ENCODE results near the gene PLEKHJ1.
"Not testable (repeated sequence)": the region's sequence is repeated elsewhere in the genome, so short reads cannot be mapped to it uniquely, and the experiment has no call there.

Gene PLEKHJ1

GRCh38 chr19:2236314-2237050, at the start of gene PLEKHJ1, which contains the start of gene SF3A2:
PLEKHJ1 (minus strand) TSS chr19:2236329; CDS start chr19:2236248, 81 bp downstream.
SF3A2 (plus strand) TSS chr19:2236824; CDS start chr19:2243419, 6,595 bp downstream.
- H3K4me1 ChIP-seq: peaks cover 66 to 82% (median 78%) of the 10 kb centered on the region in 10 experiments
- peak within 1 kb of the TSS; percentile 66 to 99 (median 94) for H3K27ac ChIP-seq
- peak within 1 kb of the TSS; percentile 89 to 98 (median 94) for H3K9ac ChIP-seq
- peak within 1 kb of the TSS; percentile 96 to 100 (median 98) for H3K4me2 ChIP-seq
- TF ChIP-seq Cebpa-rat (IDR thresholded peaks at IDR 0.05): no peak
- no peaks in the 10 kb centered on the region for H3K9me3 ChIP-seq (replicated peaks in 1 of 11)
- H4K20me1 ChIP-seq: peaks cover 70 to 90% (median 85%) of the 10 kb centered on the region in 11 experiments
- no peaks in the 10 kb centered on the region for H3K27me3 ChIP-seq
- H3K36me3 ChIP-seq: peaks cover 23 to 66% (median 50%) of the 10 kb centered on the region in 11 experiments
- peak within 1 kb of the TSS; percentile 81 to 95 (median 90) for H3K4me3 ChIP-seq

GRCh38 chr19:2283835-2284507, 47.8 kb upstream of the PLEKHJ1 start:
- no peak overlapping the region for H3K9ac ChIP-seq
- TF ChIP-seq Cebpa-rat (IDR thresholded peaks at IDR 0.05): no peak
- peaks cover 0 to 82% (median 8%) of the 10 kb centered on the region in 11 experiments; a peak in 9 of 22 replicates for H4K20me1 ChIP-seq
- no peaks in the 10 kb centered on the region for H3K36me3 ChIP-seq
- peak overlapping the region in 7 of 11 experiments; percentile 95 to 98 (median 97); a peak in 6 of 22 replicates for H3K4me2 ChIP-seq
- peaks cover 0 to 15% (median 0%) of the 10 kb centered on the region in 11 experiments; a peak in 2 of 22 replicates for H3K27me3 ChIP-seq
- H3K4me3 ChIP-seq: no peak overlapping the region
- H3K4me1 ChIP-seq: peaks cover 54 to 92% (median 85%) of the 10 kb centered on the region in 10 experiments
- no peaks in the 10 kb centered on the region for H3K9me3 ChIP-seq (replicated peaks in 1 of 11)
- H3K27ac ChIP-seq: no peak overlapping the region

GRCh38 chr19:2282862-2283237, 46.7 kb upstream of the PLEKHJ1 start:
- Histone ChIP-seq H3K4me3 (peak overlapping the region in 9 of 10 experiments; percentile 7 to 71 (median 53); a peak in 13 of 20 replicates), H3K4me2 (peak overlapping the region; percentile 84 to 99 (median 97)), H3K27ac (peak overlapping the region in 8 of 11 experiments; percentile 63 to 83 (median 75); a peak in 13 of 22 replicates), H3K4me1 (peaks cover 43 to 91% (median 84%) of the 10 kb centered on the region in 10 experiments), H3K9ac (peak overlapping the region in 9 of 11 experiments; percentile 58 to 76 (median 68); a peak in 13 of 22 replicates), H4K20me1 (peaks cover 0 to 87% (median 16%) of the 10 kb centered on the region in 11 experiments; a peak in 13 of 22 replicates), H3K27me3 (peaks cover 0 to 9% (median 0%) of the 10 kb centered on the region in 11 experiments; a peak in 1 of 22 replicates), H3K9me3 (replicated peaks in 1 of 11) (no peaks in the 10 kb centered on the region), H3K36me3 (no peaks in the 10 kb centered on the region)
- no peak for TF ChIP-seq Cebpa-rat (IDR thresholded peaks at IDR 0.05)

GRCh38 chr19:2282062-2282861, 46.1 kb upstream of the PLEKHJ1 start, which contains the start of gene PEAK3:
PEAK3 (minus strand) TSS chr19:2282175; CDS start chr19:2280931, 1,244 bp downstream.
- H3K4me3 ChIP-seq: peak within 1 kb of the TSS; percentile 7 to 71 (median 52); a peak in 19 of 20 replicates
- no peaks in the 10 kb centered on the region for H3K9me3 ChIP-seq (replicated peaks in 1 of 11)
- peak within 1 kb of the TSS; percentile 50 to 83 (median 71); a peak in 20 of 22 replicates for H3K27ac ChIP-seq
- H3K4me1 ChIP-seq: peaks cover 37 to 91% (median 83%) of the 10 kb centered on the region in 10 experiments
- peak within 1 kb of the TSS; percentile 58 to 76 (median 70) for H3K9ac ChIP-seq
- 0 out of 22 replicates have a peak, but pooled peaks of 1 of the 11 experiments have one; percentile 11 for TF ChIP-seq Cebpa-rat (IDR thresholded peaks at IDR 0.05)
- peaks cover 0 to 87% (median 17%) of the 10 kb centered on the region in 11 experiments; a peak in 16 of 22 replicates for H4K20me1 ChIP-seq
- 0 out of 22 replicates have a peak, but pooled peaks cover 0 to 3% (median 0%) of the 10 kb centered on the region in 11 experiments for H3K27me3 ChIP-seq
- H3K4me2 ChIP-seq: peak within 1 kb of the TSS; percentile 84 to 99 (median 97)
- H3K36me3 ChIP-seq: peaks cover 0 to 2% (median under 1%) of the 10 kb centered on the region in 11 experiments; a peak in 6 of 22 replicates

- H3K9ac ChIP-seq: peak overlapping the region; percentile 58 to 76 (median 70)
- peak overlapping the region; percentile 50 to 83 (median 71); a peak in 20 of 22 replicates for H3K27ac ChIP-seq
- H3K4me1 ChIP-seq: peaks cover 38 to 91% (median 83%) of the 10 kb centered on the region in 10 experiments
- not testable (repeated sequence) for H3K27me3 ChIP-seq; H3K9me3 ChIP-seq (replicated peaks in 1 of 11)
- H4K20me1 ChIP-seq: peaks cover 3 to 89% (median 25%) of the 10 kb centered on the region in 11 experiments
- H3K36me3 ChIP-seq: peaks cover 1 to 10% (median 9%) of the 10 kb centered on the region in 11 experiments; a peak in 18 of 22 replicates
- H3K4me3 ChIP-seq: peak overlapping the region; percentile 7 to 71 (median 52); a peak in 19 of 20 replicates
- H3K4me2 ChIP-seq: peak overlapping the region; percentile 84 to 99 (median 97)
These were observed 45.3 kb upstream of the PLEKHJ1 start for GRCh38 chr19:2281265-2282061.

GRCh38 chr19:2280633-2281264, 44.6 kb upstream of the PLEKHJ1 start:
- H3K4me1 ChIP-seq: peaks cover 38 to 91% (median 83%) of the 10 kb centered on the region in 10 experiments
- H3K36me3 ChIP-seq: peaks cover 6 to 18% (median 15%) of the 10 kb centered on the region in 11 experiments
- peak overlapping the region in 7 of 11 experiments; percentile 8 to 43 (median 32); a peak in 9 of 22 replicates for H3K9ac ChIP-seq
- H3K9me3 ChIP-seq (replicated peaks in 1 of 11): no peaks in the 10 kb centered on the region
- H3K27me3 ChIP-seq: 0 out of 22 replicates have a peak, but pooled peaks cover 0 to under 1% (median 0%) of the 10 kb centered on the region in 11 experiments
- peaks cover 10 to 89% (median 32%) of the 10 kb centered on the region in 11 experiments for H4K20me1 ChIP-seq
- peak overlapping the region; percentile 74 to 94 (median 81) for H3K4me2 ChIP-seq
- no peak for TF ChIP-seq Cebpa-rat (IDR thresholded peaks at IDR 0.05)
- H3K27ac ChIP-seq: no peak overlapping the region; a peak in 1 of 22 replicates
- H3K4me3 ChIP-seq: peak overlapping the region in 4 of 10 experiments; percentile 32 to 46 (median 34); a peak in 6 of 20 replicates
